ENCODE measurements around the gene TAGLN2.

The TAGLN2 gene

DNA sequence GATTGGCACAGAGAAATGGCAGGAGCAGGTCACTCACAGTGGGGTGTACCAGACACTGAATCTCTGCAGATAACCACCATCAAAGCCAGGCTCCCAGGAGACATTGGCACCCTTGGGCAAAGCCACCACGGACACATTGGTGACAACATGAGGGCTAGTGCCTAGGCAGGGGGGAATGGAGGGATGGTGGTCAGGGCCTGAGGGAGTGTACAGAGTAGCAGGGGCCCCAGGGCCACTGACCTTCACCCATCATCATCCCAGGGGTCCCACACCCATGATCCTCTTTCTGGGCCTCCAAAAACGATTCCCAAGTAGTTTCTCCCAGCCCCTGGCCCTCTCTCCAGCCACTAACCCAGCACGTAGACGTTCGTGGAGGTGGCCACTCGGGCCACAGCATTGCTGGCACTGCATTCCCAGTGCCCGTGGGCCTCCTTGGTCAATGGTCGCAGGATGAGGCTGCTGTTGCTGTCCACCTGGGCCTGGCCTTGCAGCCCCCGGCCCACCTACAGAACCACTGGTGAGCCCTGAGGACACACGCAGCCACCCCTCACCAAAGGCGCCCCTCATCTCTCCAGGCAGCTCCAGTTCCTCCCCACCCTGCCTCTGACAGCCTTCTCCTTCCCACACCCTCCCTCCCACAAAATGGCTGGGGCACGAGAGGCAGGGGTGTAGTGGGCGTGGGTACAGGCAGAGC lies 5.9 kb upstream of the TAGLN2 start:
- no peak overlapping the region for H3K4me3 ChIP-seq (ENCODE audit: low read depth, low read length)
- no peak for DNase-seq (ENCODE audit: low read depth)
- TF ChIP-seq, protein P1, sequence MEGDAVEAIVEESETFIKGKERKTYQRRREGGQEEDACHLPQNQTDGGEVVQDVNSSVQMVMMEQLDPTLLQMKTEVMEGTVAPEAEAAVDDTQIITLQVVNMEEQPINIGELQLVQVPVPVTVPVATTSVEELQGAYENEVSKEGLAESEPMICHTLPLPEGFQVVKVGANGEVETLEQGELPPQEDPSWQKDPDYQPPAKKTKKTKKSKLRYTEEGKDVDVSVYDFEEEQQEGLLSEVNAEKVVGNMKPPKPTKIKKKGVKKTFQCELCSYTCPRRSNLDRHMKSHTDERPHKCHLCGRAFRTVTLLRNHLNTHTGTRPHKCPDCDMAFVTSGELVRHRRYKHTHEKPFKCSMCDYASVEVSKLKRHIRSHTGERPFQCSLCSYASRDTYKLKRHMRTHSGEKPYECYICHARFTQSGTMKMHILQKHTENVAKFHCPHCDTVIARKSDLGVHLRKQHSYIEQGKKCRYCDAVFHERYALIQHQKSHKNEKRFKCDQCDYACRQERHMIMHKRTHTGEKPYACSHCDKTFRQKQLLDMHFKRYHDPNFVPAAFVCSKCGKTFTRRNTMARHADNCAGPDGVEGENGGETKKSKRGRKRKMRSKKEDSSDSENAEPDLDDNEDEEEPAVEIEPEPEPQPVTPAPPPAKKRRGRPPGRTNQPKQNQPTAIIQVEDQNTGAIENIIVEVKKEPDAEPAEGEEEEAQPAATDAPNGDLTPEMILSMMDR (IDR thresholded peaks at IDR 0.05; ENCODE audit: control insufficient read depth, extremely low read depth, insufficient read depth) = no peak

DNA sequence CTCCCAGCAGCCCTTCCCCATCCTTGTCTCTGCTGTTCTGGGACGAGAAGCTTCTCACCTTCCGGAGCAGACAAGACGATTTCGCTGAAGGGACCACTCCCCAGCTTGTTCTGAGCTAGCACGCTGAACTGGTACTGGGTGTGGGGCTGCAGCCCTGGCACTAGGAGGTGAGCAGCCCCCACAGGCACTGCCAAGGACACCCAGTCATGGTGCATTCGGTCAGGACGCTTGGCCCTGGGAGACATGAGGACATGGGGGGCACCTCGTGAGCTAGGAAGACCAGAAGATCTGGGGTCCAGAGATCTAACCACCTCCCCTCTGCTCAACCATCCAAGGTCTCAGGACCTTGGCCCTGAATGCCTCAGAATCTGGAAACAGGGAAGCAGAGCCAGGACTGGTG lies 5.3 kb upstream of the TAGLN2 start:
- TF ChIP-seq, protein P1 (IDR thresholded peaks at IDR 0.05; ENCODE audit: control insufficient read depth, extremely low read depth, insufficient read depth) = no peak
- no peak for DNase-seq (ENCODE audit: low read depth)
- no peak overlapping the region for H3K4me3 ChIP-seq (ENCODE audit: low read depth, low read length)

DNA sequence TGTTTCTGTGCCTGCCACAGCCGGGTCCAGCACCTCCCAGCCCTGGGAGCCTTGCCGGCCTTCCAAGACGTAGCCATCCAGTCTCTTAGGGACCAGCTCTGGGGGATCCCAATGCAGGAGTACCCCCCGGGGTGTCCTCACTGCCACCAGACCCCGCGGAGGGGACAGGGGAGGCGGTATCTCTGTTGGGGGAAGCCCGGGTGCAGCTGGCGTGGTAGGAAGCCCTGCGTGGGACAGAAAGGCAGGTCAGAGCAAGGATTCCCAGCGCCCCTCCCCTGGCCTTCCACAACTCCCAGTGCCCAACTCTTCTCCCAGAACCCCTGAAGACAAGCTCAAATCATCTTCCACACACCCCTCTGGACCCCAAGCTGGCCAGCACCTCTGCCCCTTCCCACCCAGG lies 4.9 kb upstream of the TAGLN2 start:
- H3K4me3 ChIP-seq (ENCODE audit: low read depth, low read length) = no peak overlapping the region
- TF ChIP-seq, protein P1 (IDR thresholded peaks at IDR 0.05; ENCODE audit: control insufficient read depth, extremely low read depth, insufficient read depth) = no peak
- DNase-seq (ENCODE audit: low read depth) = no peak

- TF ChIP-seq, protein P1 (IDR thresholded peaks at IDR 0.05; ENCODE audit: control insufficient read depth, extremely low read depth, insufficient read depth) = no peak
- no peak overlapping the region for H3K4me3 ChIP-seq (ENCODE audit: low read depth, low read length)
- no peak for DNase-seq (ENCODE audit: low read depth)
These were observed 4.1 kb upstream of the TAGLN2 start for GRCh38 chr1:159929155-159930051.

DNA sequence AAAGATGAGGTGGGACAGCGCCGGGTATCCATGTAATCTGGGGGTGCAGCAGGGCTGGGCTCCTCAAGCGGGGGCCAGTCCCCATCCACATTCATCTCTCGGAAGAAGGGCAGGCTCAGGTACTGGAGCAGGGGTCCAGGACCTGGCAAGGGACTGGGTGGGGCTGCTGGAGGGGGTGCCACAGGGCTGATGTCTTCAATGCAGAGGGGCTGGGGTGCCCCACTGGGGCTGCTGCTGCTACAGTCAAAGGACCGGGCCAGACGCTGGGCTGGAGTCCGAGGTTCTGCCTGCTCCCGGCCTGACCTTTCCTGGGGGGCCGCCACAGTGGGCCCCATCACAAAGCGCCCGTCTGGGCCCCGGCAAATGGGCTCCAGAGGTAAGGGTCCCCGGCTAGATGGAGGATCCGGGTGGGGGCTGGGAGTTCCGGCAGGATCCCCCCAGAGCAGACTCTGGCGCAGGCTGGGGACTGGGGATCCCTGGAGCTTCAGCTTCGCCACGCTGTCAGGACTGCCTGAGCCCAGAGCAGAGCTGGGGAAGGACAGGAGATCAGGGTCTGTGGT lies 3.3 kb upstream of the TAGLN2 start:
- H3K4me3 ChIP-seq (ENCODE audit: low read depth, low read length) = no peak overlapping the region
- no peak for DNase-seq (ENCODE audit: low read depth)
- TF ChIP-seq, protein P1 (IDR thresholded peaks at IDR 0.05; ENCODE audit: control insufficient read depth, extremely low read depth, insufficient read depth) = no peak

DNA sequence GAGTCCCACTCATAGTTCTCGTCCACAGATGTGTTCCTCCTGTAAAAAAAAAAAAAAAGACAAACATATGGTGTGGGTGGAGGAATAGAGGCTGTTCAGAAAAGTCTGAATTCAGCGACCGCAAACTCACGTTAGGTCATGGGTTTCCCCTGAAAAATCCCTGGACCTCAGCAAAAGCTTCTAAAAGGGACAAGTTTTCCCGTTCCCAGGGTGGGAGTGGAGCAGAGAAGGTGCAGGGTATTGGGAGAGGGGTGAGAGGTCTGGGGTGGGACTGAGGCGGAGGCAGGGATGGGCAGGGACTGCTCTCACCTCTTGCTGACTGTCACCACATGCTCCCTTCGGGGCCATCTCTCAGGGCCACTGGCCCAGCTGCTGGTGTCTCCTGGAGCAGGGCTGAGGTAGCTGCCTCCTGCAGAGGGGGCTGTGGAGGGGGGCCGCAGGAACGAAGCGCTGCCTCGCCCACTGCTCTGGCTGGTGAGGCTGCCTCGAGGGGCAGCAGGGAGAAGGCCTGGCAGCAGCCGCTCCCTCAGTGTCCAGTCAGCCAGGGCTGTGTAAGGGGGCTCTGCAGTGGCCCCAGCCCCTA lies 2.6 kb upstream of the TAGLN2 start:
- H3K4me3 ChIP-seq (ENCODE audit: low read depth, low read length) = no peak overlapping the region
- DNase-seq (ENCODE audit: low read depth) = no peak
- TF ChIP-seq, protein P1 (IDR thresholded peaks at IDR 0.05; ENCODE audit: control insufficient read depth, extremely low read depth, insufficient read depth) = no peak
